ENCODE results near the gene MEP1A. TPM values are rescaled to one million over a fixed set of nuclear protein-coding genes. Genes with fewer than 3 reads are reported as not detected.
"Not testable (repeated sequence)": the region's sequence is repeated elsewhere in the genome, so short reads cannot be mapped to it uniquely, and the experiment has no call there.

The MEP1A gene
- total and polyA plus RNA-seq, 7 donors = 0.04 to 0.21 TPM; not detected in 5

- H3K27ac ChIP-seq = no peak overlapping the region
- no peaks in the 10 kb centered on the region for H3K27me3 ChIP-seq (ENCODE audit: insufficient read depth in 3 of 3, low read length in 2 of 3)
- DNase-seq (no peak), ATAC-seq (no peak)
- no peak for TF ChIP-seq CTCF (IDR thresholded peaks at IDR 0.05)
- intact Hi-C loops (cut with DNase I) = no loop called here
- H3K4me3 ChIP-seq = no peak overlapping the region
- WGBS, 3 donors = 97 to 98% (median 98%) methylated on average over 2 of the region's 2 CpGs
- peaks cover 5% of the 10 kb centered on the region for H3K9me3 ChIP-seq
- no peaks in the 10 kb centered on the region for H3K36me3 ChIP-seq (ENCODE audit: insufficient read depth in 1 of 2, low read depth in 1 of 2)
- H3K4me1 ChIP-seq = no peaks in the 10 kb centered on the region
Measured at GRCh38 chr6:46838033-46838432, 44.8 kb downstream of the MEP1A start.

- H3K9me3 ChIP-seq; H3K4me3 ChIP-seq; DNase-seq; H3K27ac ChIP-seq; H3K27me3 ChIP-seq (ENCODE audit: insufficient read depth in 3 of 3, low read length in 2 of 3); H3K4me1 ChIP-seq; H3K36me3 ChIP-seq (ENCODE audit: insufficient read depth in 1 of 2, low read depth in 1 of 2); ATAC-seq: not testable (repeated sequence)
- intact Hi-C loops (cut with DNase I) = loop anchor here in 1 of 2 donors (10.0 kb wide), 1 partner anchor 472 kb away; no protein-coding TSS in a partner anchor
- WGBS, 3 donors = 91 to 94% (median 91%) methylated on average over 6 of the region's 6 CpGs
Measured at GRCh38 chr6:46842252-46842846, 49.2 kb downstream of the MEP1A start.

- Histone ChIP-seq H3K27me3 (ENCODE audit: insufficient read depth in 3 of 3, low read length in 2 of 3) (no peaks in the 10 kb centered on the region), H3K4me1 (no peaks in the 10 kb centered on the region), H3K36me3 (ENCODE audit: insufficient read depth in 1 of 2, low read depth in 1 of 2) (no peaks in the 10 kb centered on the region), H3K4me3 (no peak overlapping the region), H3K9me3 (peaks cover 5% of the 10 kb centered on the region), H3K27ac (no peak overlapping the region)
- ATAC-seq (no peak), DNase-seq (no peak)
- intact Hi-C loops (cut with DNase I) = loop anchor here (5.0 to 10.0 kb wide), 2 partner anchors 462 to 470 kb away; partner anchors contain the start of gene TNFRSF21 (in 1 of the 2)
- TF ChIP-seq CTCF (IDR thresholded peaks at IDR 0.05) = no peak
- WGBS, 3 donors = 60 to 61% (median 61%) methylated on average over 5 of the region's 5 CpGs
Measured at GRCh38 chr6:46845126-46845525, 51.9 kb downstream of the MEP1A start.

GRCh38 chr6:46848684-46849360 is 55.6 kb downstream of the MEP1A start:
- 5 to 8% (median 6%) methylated on average over 25 of the region's 25 CpGs for WGBS, 3 donors
- TF ChIP-seq CTCF (IDR thresholded peaks at IDR 0.05) = peak; percentile 98
- peak overlapping the region; percentile 15 for H3K4me3 ChIP-seq

GRCh38 chr6:46849361-46849690 is 56.1 kb downstream of the MEP1A start:
- DNase-seq = no peak
- H3K9me3 ChIP-seq = no peaks in the 10 kb centered on the region
- H3K27me3 ChIP-seq (ENCODE audit: insufficient read depth in 3 of 3, low read length in 2 of 3) = no peaks in the 10 kb centered on the region
- H3K36me3 ChIP-seq (ENCODE audit: insufficient read depth in 1 of 2, low read depth in 1 of 2) = no peaks in the 10 kb centered on the region
- no peaks in the 10 kb centered on the region for H3K4me1 ChIP-seq
- H3K4me3 ChIP-seq = no peak overlapping the region
- 5 to 30% (median 18%) methylated on average over 5 of the region's 5 CpGs for WGBS, 3 donors
- ATAC-seq = no peak
- intact Hi-C loops (cut with DNase I) = loop anchor here (1.0 to 10.0 kb wide), 5 partner anchors 141 to 465 kb away; partner anchors contain the start of gene TNFRSF21 (in 1 of the 2)
- no peak overlapping the region for H3K27ac ChIP-seq
- no peak for TF ChIP-seq CTCF (IDR thresholded peaks at IDR 0.05)

More at GRCh38 chr6:46848684-46849360, 55.6 kb downstream of the MEP1A start:
- DNase-seq (peak; percentile 87 to 89), ATAC-seq (peak; percentile 92 to 99 (median 96))
- H3K36me3 ChIP-seq (ENCODE audit: insufficient read depth in 1 of 2, low read depth in 1 of 2) = no peaks in the 10 kb centered on the region
- H3K4me1 ChIP-seq = no peaks in the 10 kb centered on the region
- no peaks in the 10 kb centered on the region for H3K9me3 ChIP-seq
- H3K27ac ChIP-seq = no peak overlapping the region
- intact Hi-C loops (cut with DNase I) = loop anchor here (1.0 to 10.0 kb wide), 5 partner anchors 141 to 466 kb away; partner anchors contain the start of gene TNFRSF21 (in 1 of the 2)
- H3K27me3 ChIP-seq (ENCODE audit: insufficient read depth in 3 of 3, low read length in 2 of 3) = no peaks in the 10 kb centered on the region
